Transverse colon (tissue), 4 donors: ENCODE measurements around the gene THSD7A. TPM values are rescaled to one million over a fixed set of nuclear protein-coding genes. Genes with fewer than 3 reads are reported as not detected.

Source experiments
- DNase-seq: peaks from one replicate; pipeline ENCODE4 v3.0.0-alpha.2; 2019
- H3K27ac ChIP-seq, 4 donors: fragments of 200-600 bp; sonication (generic); 2 replicates each; pipeline ENCODE4 v1.5.1; 2016 to 2018; ENCODE audit warnings: inconsistent platforms in 4 of 4
- H3K27me3 ChIP-seq: fragments of 200-600 bp; sonication (generic); 2 replicates; pipeline ENCODE4 v1.5.1; 2017; ENCODE audit warnings: inconsistent platforms
- H3K36me3 ChIP-seq, 4 donors: fragments of 200-600 bp; sonication (generic); 2 replicates each; pipeline ENCODE4 v1.5.1; 2017 to 2019; ENCODE audit warnings: inconsistent platforms in 4 of 4
- H3K4me1 ChIP-seq, 4 donors: fragments of 200-600 bp; sonication (generic); 2 replicates each; pipeline ENCODE4 v1.5.1; 2017 to 2020; ENCODE audit warnings: inconsistent platforms in 4 of 4
- H3K4me3 ChIP-seq, 4 donors: fragments of 200-600 bp; sonication (generic); 1 replicate in 1 of 4; 2 replicates in 3 of 4; pipeline versions ENCODE4 v1.5.1 to v1.6.1; 2017 to 2019; ENCODE audit warnings: inconsistent platforms in 4 of 4
- H3K9me3 ChIP-seq, 2 donors: fragments of 200-600 bp; sonication (generic); 2 replicates each; pipeline ENCODE4 v1.5.1; 2017 to 2019; ENCODE audit warnings: inconsistent platforms in 2 of 2
- EP300 ChIP-seq: sonication (generic); formaldehyde crosslinking; IDR thresholded peaks from one replicate; pipeline ENCODE4 v1.6.1; 2017; ENCODE audit warnings: antibody characterized with exemption, low read depth
- POLR2A ChIP-seq: fragments of 450-650 bp; IDR thresholded peaks from one replicate; pipeline ENCODE4 v1.6.1; 2016; ENCODE audit warnings: antibody characterized with exemption, mild to moderate bottlenecking, moderate library complexity
- POLR2AphosphoS5 ChIP-seq, 3 donors: sonication (generic); formaldehyde crosslinking; IDR thresholded peaks; one replicate each; pipeline ENCODE4 v1.6.1; 2016; ENCODE audit warnings: antibody characterized with exemption in 3 of 3
- WGBS, 2 donors: methylation state at CpG; one replicate each; pipeline ENCODE4 v1.1.5; 2018; ENCODE audit warnings: low coverage in 1 of 2; 5-methylcytosine and 5-hydroxymethylcytosine counted together
- in situ Hi-C, 4 donors: fragments of 200-750 bp; cut with MboI; loops; one replicate each; pipeline versions ENCODE4 v1.15.0 to v1.15.1; 2017; ENCODE audit warnings: low sequenced_read_pairs in 3 of 4, low pct_ligation_motif_present in 1 of 4, low pct_unique_long_range_greater_than_20kb in 1 of 4
- intact Hi-C: fragments of 100-400 bp; cut with DNase I; formaldehyde crosslinking; loops from one replicate; pipeline ENCODE4 v1.15.1; 2023; ENCODE audit warnings: low total_unique reads
- total RNA-seq, 4 donors: library from RNA; depleted of rRNA; stranded (reverse); fragments of >200 nt; gene quantifications; one replicate each; pipeline ENCODE4 v1.1.0, GENCODE V29; 2016
- TF ChIP-seq, protein P1 (sequence below), 5 experiments: fragments of 200-600 bp in 3 of 5; fragments of 450-650 bp in 2 of 5; sonication (generic) in 3 of 5; IDR thresholded peaks; 1 replicate in 2 of 5; 2 replicates in 3 of 5; pipeline ENCODE4 v1.5.1; 2016 to 2017; ENCODE audit warnings: antibody characterized with exemption in 5 of 5, inconsistent platforms in 3 of 5, mild to moderate bottlenecking in 2 of 5, moderate library complexity in 1 of 5

THSD7A gene
- total RNA-seq, 4 donors from 2014 or later, result 1.9 to 18.9 (median 2.0) TPM

DNA sequence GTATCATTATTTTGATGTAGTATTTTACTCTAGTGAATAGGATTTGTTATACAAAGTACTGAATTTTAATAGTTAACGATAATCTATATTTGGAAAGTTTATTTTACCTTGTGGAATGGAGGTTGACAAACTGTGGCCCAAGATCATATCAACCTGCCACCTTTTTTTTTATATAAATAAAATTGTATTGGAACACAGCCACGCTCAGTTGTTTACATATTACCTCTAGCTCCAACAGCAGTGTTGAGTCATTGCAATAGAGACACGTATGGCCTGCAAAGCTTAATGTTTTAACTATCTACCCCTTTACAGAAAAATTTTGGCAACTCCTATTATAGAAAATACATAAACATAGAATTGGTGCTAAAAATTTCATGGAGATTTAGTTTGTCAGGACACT lies 239.3 kb downstream of the THSD7A start:
- H3K4me3 ChIP-seq, result no peak overlapping the region
- no peaks in the 10 kb centered on the region for H3K9me3 ChIP-seq
- H3K27me3 ChIP-seq, result no peaks in the 10 kb centered on the region
- WGBS, 2 donors, result 26 to 39% methylated on average over 3 of the region's 3 CpGs
- intact Hi-C loops (no loop called here), in situ Hi-C loops (no loop called here)
- no peaks in the 10 kb centered on the region for H3K36me3 ChIP-seq
- H3K4me1 ChIP-seq, result peaks cover 0 to 15% (median 4%) of the 10 kb centered on the region in 4 donors
- H3K27ac ChIP-seq, result no peak overlapping the region
- TF ChIP-seq EP300, result no peak
- TF ChIP-seq POLR2A, result no peak
- TF ChIP-seq, protein P1, sequence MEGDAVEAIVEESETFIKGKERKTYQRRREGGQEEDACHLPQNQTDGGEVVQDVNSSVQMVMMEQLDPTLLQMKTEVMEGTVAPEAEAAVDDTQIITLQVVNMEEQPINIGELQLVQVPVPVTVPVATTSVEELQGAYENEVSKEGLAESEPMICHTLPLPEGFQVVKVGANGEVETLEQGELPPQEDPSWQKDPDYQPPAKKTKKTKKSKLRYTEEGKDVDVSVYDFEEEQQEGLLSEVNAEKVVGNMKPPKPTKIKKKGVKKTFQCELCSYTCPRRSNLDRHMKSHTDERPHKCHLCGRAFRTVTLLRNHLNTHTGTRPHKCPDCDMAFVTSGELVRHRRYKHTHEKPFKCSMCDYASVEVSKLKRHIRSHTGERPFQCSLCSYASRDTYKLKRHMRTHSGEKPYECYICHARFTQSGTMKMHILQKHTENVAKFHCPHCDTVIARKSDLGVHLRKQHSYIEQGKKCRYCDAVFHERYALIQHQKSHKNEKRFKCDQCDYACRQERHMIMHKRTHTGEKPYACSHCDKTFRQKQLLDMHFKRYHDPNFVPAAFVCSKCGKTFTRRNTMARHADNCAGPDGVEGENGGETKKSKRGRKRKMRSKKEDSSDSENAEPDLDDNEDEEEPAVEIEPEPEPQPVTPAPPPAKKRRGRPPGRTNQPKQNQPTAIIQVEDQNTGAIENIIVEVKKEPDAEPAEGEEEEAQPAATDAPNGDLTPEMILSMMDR (IDR thresholded peaks at IDR 0.05), result no peak
- no peak for TF ChIP-seq POLR2AphosphoS5 (IDR thresholded peaks at IDR 0.05)
- DNase-seq, result no peak

DNA sequence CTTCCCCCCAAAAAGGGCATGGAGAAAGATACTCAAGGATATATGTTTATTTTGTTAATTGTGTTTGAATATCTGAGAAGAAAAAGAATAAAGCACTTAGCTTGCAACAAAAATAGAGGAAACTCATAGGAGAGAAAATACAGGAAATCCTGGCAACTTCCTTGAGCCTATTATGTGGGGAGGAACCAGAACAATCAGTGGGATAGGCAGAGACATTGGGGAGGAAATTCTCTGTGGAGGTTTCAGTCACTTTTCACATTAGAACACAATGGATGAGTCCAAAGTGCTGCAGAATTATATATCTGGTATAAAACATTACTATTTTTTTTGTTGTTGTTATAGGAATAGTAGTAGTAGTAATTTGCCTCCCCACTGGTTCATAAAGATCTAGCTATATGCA lies 240.1 kb downstream of the THSD7A start:
- in situ Hi-C loops (no loop called here), intact Hi-C loops (no loop called here)
- Histone ChIP-seq H3K27ac (no peak overlapping the region), H3K4me1 (peaks cover 0 to 15% (median 4%) of the 10 kb centered on the region in 4 donors), H3K9me3 (no peaks in the 10 kb centered on the region), H3K36me3 (no peaks in the 10 kb centered on the region), H3K27me3 (no peaks in the 10 kb centered on the region), H3K4me3 (no peak overlapping the region)
- DNase-seq, result no peak
- TF ChIP-seq EP300, result no peak
- TF ChIP-seq, protein P1 (IDR thresholded peaks at IDR 0.05), result no peak
- TF ChIP-seq POLR2AphosphoS5 (IDR thresholded peaks at IDR 0.05), result no peak
- TF ChIP-seq POLR2A, result no peak

DNA sequence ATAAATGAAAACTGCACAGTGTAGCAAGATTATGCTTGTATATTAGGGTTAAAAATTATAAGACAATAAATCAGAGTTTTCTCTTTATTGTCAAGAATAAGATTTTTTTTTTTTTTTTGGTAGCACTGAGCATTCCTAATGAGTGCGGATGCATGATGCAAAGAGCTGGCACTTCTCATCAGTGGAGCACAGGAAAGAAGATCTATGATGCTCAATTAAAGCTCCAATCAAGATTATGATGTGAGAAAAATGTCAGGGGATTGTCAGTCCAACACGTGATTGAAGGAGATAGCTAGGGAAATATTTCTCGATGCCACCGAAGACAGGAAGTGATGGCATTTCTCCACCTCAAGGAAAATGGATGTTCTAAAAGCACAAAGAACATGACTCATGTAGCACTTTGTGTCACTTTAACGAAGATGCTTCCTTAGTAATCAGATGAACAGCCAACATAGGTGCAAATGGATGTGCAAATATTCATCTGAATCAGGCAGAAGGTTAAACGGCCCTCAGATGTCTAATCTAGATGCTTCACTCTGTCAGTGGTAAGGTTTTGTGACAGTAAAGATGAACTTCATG lies 240.9 kb downstream of the THSD7A start:
- no peak overlapping the region for H3K27ac ChIP-seq
- H3K9me3 ChIP-seq, result no peaks in the 10 kb centered on the region
- H3K4me3 ChIP-seq, result no peak overlapping the region
- intact Hi-C loops, result no loop called here
- H3K4me1 ChIP-seq, result peaks cover 0 to 15% (median 4%) of the 10 kb centered on the region in 4 donors
- TF ChIP-seq POLR2A (no peak), EP300 (no peak), POLR2AphosphoS5 (IDR thresholded peaks at IDR 0.05) (no peak)
- TF ChIP-seq, protein P1 (IDR thresholded peaks at IDR 0.05), result no peak
- in situ Hi-C loops, result no loop called here
- no peaks in the 10 kb centered on the region for H3K36me3 ChIP-seq
- H3K27me3 ChIP-seq, result no peaks in the 10 kb centered on the region
- no peak for DNase-seq
- WGBS, 2 donors, result 76 to 81% methylated on average over 6 of the region's 6 CpGs

DNA sequence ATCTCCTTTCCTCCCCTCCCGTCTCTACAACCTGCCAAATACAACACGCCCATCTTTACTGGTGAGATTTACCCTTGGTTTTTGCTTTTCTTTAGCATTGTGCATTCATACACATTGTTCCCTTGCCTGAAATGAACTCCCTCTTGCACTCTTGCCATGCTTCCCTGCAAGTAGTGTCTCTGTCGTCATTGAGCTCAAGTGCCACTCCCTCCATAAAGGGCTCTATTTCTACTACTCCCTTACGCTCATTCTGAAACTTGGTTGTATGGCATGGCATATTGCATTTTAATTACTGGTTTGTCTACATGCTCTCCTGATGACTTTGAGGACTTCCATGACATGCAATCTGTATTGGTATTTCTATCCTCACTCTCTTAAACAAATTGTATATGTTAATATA lies 242.7 kb downstream of the THSD7A start:
- WGBS, 2 donors, result 69 to 76% methylated on average over 2 to 4 of the region's 4 CpGs

More for the DNA sequence above, 242.7 kb downstream of the THSD7A start:
- Histone ChIP-seq H3K27me3 (no peaks in the 10 kb centered on the region), H3K9me3 (no peaks in the 10 kb centered on the region), H3K27ac (no peak overlapping the region), H3K36me3 (no peaks in the 10 kb centered on the region), H3K4me3 (no peak overlapping the region), H3K4me1 (peaks cover 0 to 15% (median 4%) of the 10 kb centered on the region in 4 donors)
- no peak for DNase-seq
- TF ChIP-seq, protein P1 (IDR thresholded peaks at IDR 0.05), result no peak
- TF ChIP-seq POLR2A (no peak), POLR2AphosphoS5 (IDR thresholded peaks at IDR 0.05) (no peak), EP300 (no peak)
- intact Hi-C loops, result no loop called here
- in situ Hi-C loops, result no loop called here
